ENCODE measurements around the gene DDX27. TPM values are rescaled to one million over a fixed set of nuclear protein-coding genes. Genes with fewer than 3 reads are reported as not detected.
"Not testable (repeated sequence)": the region's sequence is repeated elsewhere in the genome, so short reads cannot be mapped to it uniquely, and the experiment has no call there.

DDX27 gene
- total RNA-seq, 1 donor from 2014 or later, result 78.4 TPM

- Mint-ChIP-seq H3K27ac (peak overlapping the region; percentile 53), H3K4me3 (peak overlapping the region; percentile 55), H3K36me3 (ENCODE audit: low read depth) (peaks cover 28% of the 10 kb centered on the region), H3K27me3 (peaks cover 1% of the 10 kb centered on the region), H3K4me1 (peaks cover 28% of the 10 kb centered on the region), H3K9me3 (no peaks in the 10 kb centered on the region)
- POLR2A ChIA-PET, result interaction anchor here (0.5 to 1.4 kb wide), 3 partner anchors 36 to 502 kb away, joined by 3 to 4 read pairs (median 3); no protein-coding TSS in a partner anchor
- ATAC-seq (ENCODE audit: low read depth), result peak; percentile 39
- CTCF ChIA-PET, result interaction anchor here (0.7 to 6.1 kb wide), 25 partner anchors 23 to 171 kb away, joined by 3 to 93 read pairs (median 3); partner anchors contain the start of gene CSE1L
- DNase-seq, result peak; percentile 82
- TF ChIP-seq CTCF (IDR thresholded peaks at IDR 0.05), result no peak
- intact Hi-C loops (cut with micrococcal nuclease), result loop anchor here (1.0 kb wide), 1 partner anchor 84 kb away; no protein-coding TSS in a partner anchor
Observed at GRCh38 chr20:49216991-49217578, 2.1 kb upstream of the DDX27 start.

- ChIA-PET POLR2A (interaction anchor here (0.6 to 2.0 kb wide), 14 partner anchors 10 to 892 kb away, joined by 3 to 28 read pairs (median 8); partner anchors contain the start of genes CSE1L, STAU1 and ZNFX1), CTCF (interaction anchor here (1.6 to 6.1 kb wide), 2 partner anchors 30 to 85 kb away, joined by 3 to 93 read pairs; no protein-coding TSS in a partner anchor)
- Mint-ChIP-seq H3K4me1 (peaks cover 28% of the 10 kb centered on the region), H3K36me3 (ENCODE audit: low read depth) (peaks cover 41% of the 10 kb centered on the region), H3K27ac (peak overlapping the region; percentile 93), H3K4me3 (peak overlapping the region; percentile 94)
- intact Hi-C loops (cut with micrococcal nuclease), result loop anchor here (1.0 kb wide), 4 partner anchors 12 to 172 kb away; partner anchors contain the start of genes CSE1L, STAU1 and ZNFX1
- not testable (repeated sequence) for DNase-seq; H3K9me3 Mint-ChIP-seq; ATAC-seq (ENCODE audit: low read depth); H3K27me3 Mint-ChIP-seq
Observed at GRCh38 chr20:49218739-49219090, 501 bp upstream of the DDX27 start.

GRCh38 chr20:49219924-49220831, 962 bp downstream of the DDX27 start:
- H3K4me1 Mint-ChIP-seq, result peaks cover 28% of the 10 kb centered on the region
- H3K4me3 Mint-ChIP-seq, result peak overlapping the region; percentile 94
- H3K9me3 Mint-ChIP-seq, result no peaks in the 10 kb centered on the region
- ChIA-PET POLR2A (interaction anchor here (1.2 to 2.0 kb wide), 6 partner anchors 10 to 174 kb away, joined by 3 to 23 read pairs (median 10); partner anchors contain the start of genes CSE1L and ZNFX1), CTCF (no interaction called here)
- no peak for TF ChIP-seq CTCF (IDR thresholded peaks at IDR 0.05)
- H3K27ac Mint-ChIP-seq, result peak overlapping the region; percentile 93
- intact Hi-C loops (cut with micrococcal nuclease), result loop anchor here (1.0 kb wide), 4 partner anchors 10 to 174 kb away; partner anchors contain the start of genes CSE1L, STAU1 and ZNFX1
- DNase-seq (no peak), ATAC-seq (ENCODE audit: low read depth) (no peak)
- H3K27me3 Mint-ChIP-seq, result no peaks in the 10 kb centered on the region
- peaks cover 52% of the 10 kb centered on the region for H3K36me3 Mint-ChIP-seq (ENCODE audit: low read depth)

GRCh38 chr20:49225896-49226295, 6.7 kb downstream of the DDX27 start:
- no peak for TF ChIP-seq CTCF (IDR thresholded peaks at IDR 0.05)
- Mint-ChIP-seq H3K9me3 (no peaks in the 10 kb centered on the region), H3K36me3 (ENCODE audit: low read depth) (peaks cover 84% of the 10 kb centered on the region), H3K27me3 (no peaks in the 10 kb centered on the region), H3K27ac (no peak overlapping the region), H3K4me3 (no peak overlapping the region), H3K4me1 (peaks cover 15% of the 10 kb centered on the region)
- no peak for ATAC-seq (ENCODE audit: low read depth)
- no peak for DNase-seq
- intact Hi-C loops (cut with micrococcal nuclease), result no loop called here
- CTCF ChIA-PET, result no interaction called here
- POLR2A ChIA-PET, result no interaction called here

DNA sequence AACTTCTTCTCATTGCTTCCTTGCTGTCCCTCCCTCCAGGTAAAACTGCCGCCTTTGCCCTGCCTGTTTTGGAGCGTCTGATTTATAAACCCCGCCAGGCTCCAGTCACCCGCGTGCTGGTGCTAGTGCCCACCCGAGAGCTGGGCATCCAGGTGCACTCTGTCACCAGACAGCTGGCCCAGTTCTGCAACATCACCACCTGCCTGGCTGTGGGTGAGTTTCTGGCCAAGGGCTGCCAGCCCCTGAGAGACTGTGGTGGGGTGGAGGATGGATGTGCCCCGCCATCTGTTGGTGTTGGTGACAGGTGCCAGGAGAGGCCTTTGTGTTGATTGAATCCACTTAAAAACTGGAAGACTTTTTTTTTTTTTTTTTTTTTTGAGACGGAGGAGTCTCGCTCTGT, 9.5 kb downstream of the DDX27 start:
- ATAC-seq (ENCODE audit: low read depth), result no peak
- no peak for TF ChIP-seq CTCF (IDR thresholded peaks at IDR 0.05)
- Mint-ChIP-seq H3K27ac (no peak overlapping the region), H3K36me3 (ENCODE audit: low read depth) (peaks cover 82% of the 10 kb centered on the region), H3K27me3 (no peaks in the 10 kb centered on the region), H3K4me3 (no peak overlapping the region), H3K9me3 (no peaks in the 10 kb centered on the region), H3K4me1 (peaks cover 15% of the 10 kb centered on the region)
- CTCF ChIA-PET, result no interaction called here
- POLR2A ChIA-PET, result interaction anchor here (0.9 kb wide), 1 partner anchor 10 kb away, joined by 4 read pairs; the partner anchor contains the start of gene DDX27
- DNase-seq, result no peak
- intact Hi-C loops (cut with micrococcal nuclease), result no loop called here
